ENCODE results near the gene DRGX. TPM values are rescaled to one million over a fixed set of nuclear protein-coding genes. Genes with fewer than 3 reads are reported as not detected.

The DRGX gene
- total RNA-seq, 1 donor = not detected

- Histone ChIP-seq H3K4me1 (ENCODE audit: insufficient read depth, low read length) (no peaks in the 10 kb centered on the region), H3K4me2 (ENCODE audit: insufficient read depth, low read length) (no peak overlapping the region), H3K27ac (ENCODE audit: low read depth, low read length) (no peak overlapping the region)
Measured at GRCh38 chr10:49364051-49364450, 31.8 kb downstream of the DRGX start.

GRCh38 chr10:49363309-49364031, 32.4 kb downstream of the DRGX start:
- H3K79me2 ChIP-seq (ENCODE audit: insufficient read depth, low read length) = no peaks in the 10 kb centered on the region
- peaks cover 11% of the 10 kb centered on the region for H3K27me3 ChIP-seq (ENCODE audit: insufficient read depth, low read length)
- H3K4me3 ChIP-seq (ENCODE audit: insufficient read depth, low read length) = no peak overlapping the region
- no peak overlapping the region for H3K4me2 ChIP-seq (ENCODE audit: insufficient read depth, low read length)
- H4K20me1 ChIP-seq (ENCODE audit: insufficient read depth, low read length) = no peaks in the 10 kb centered on the region
- no peaks in the 10 kb centered on the region for H3K4me1 ChIP-seq (ENCODE audit: insufficient read depth, low read length)
- no peaks in the 10 kb centered on the region for H3K9me3 ChIP-seq (ENCODE audit: low read depth, low read length)
- no peaks in the 10 kb centered on the region for H3K36me3 ChIP-seq (ENCODE audit: insufficient read depth, low read length)
- H3K27ac ChIP-seq (ENCODE audit: low read depth, low read length) = no peak overlapping the region
- no peak overlapping the region for H2AFZ ChIP-seq (ENCODE audit: low read length)
- DNase-seq (ENCODE audit: insufficient read length, low spot score, missing footprints) = no peak
- no peak for TF ChIP-seq CTCF (IDR thresholded peaks at IDR 0.05; ENCODE audit: extremely low read depth, low read depth, low read length)

More at GRCh38 chr10:49364051-49364450, 31.8 kb downstream of the DRGX start:
- Histone ChIP-seq H3K9me3 (ENCODE audit: low read depth, low read length) (no peaks in the 10 kb centered on the region), H4K20me1 (ENCODE audit: insufficient read depth, low read length) (no peaks in the 10 kb centered on the region), H3K27me3 (ENCODE audit: insufficient read depth, low read length) (peaks cover 15% of the 10 kb centered on the region), H2AFZ (ENCODE audit: low read length) (no peak overlapping the region), H3K4me3 (ENCODE audit: insufficient read depth, low read length) (no peak overlapping the region), H3K36me3 (ENCODE audit: insufficient read depth, low read length) (no peaks in the 10 kb centered on the region), H3K79me2 (ENCODE audit: insufficient read depth, low read length) (no peaks in the 10 kb centered on the region)
- no peak for DNase-seq (ENCODE audit: insufficient read length, low spot score, missing footprints)
- no peak for TF ChIP-seq CTCF (IDR thresholded peaks at IDR 0.05; ENCODE audit: extremely low read depth, low read depth, low read length)

- no peaks in the 10 kb centered on the region for H3K9me3 ChIP-seq (ENCODE audit: low read depth, low read length)
- no peaks in the 10 kb centered on the region for H4K20me1 ChIP-seq (ENCODE audit: insufficient read depth, low read length)
Measured at GRCh38 chr10:49362596-49363260, 33.2 kb downstream of the DRGX start.

More at GRCh38 chr10:49362596-49363260, 33.2 kb downstream of the DRGX start:
- no peak overlapping the region for H3K4me3 ChIP-seq (ENCODE audit: insufficient read depth, low read length)
- H3K4me1 ChIP-seq (ENCODE audit: insufficient read depth, low read length) = no peaks in the 10 kb centered on the region
- peak; percentile 29 for DNase-seq (ENCODE audit: insufficient read length, low spot score, missing footprints)
- no peak overlapping the region for H2AFZ ChIP-seq (ENCODE audit: low read length)
- no peak for TF ChIP-seq CTCF (IDR thresholded peaks at IDR 0.05; ENCODE audit: extremely low read depth, low read depth, low read length)
- no peaks in the 10 kb centered on the region for H3K36me3 ChIP-seq (ENCODE audit: insufficient read depth, low read length)
- no peak overlapping the region for H3K27ac ChIP-seq (ENCODE audit: low read depth, low read length)
- peaks cover 6% of the 10 kb centered on the region for H3K27me3 ChIP-seq (ENCODE audit: insufficient read depth, low read length)
- H3K79me2 ChIP-seq (ENCODE audit: insufficient read depth, low read length) = no peaks in the 10 kb centered on the region
- no peak overlapping the region for H3K4me2 ChIP-seq (ENCODE audit: insufficient read depth, low read length)
